GM12801 (cell line): ENCODE measurements around the gene VPS51.

Experiments used
- CTCF ChIP-seq: IDR thresholded peaks from one replicate; pipeline ENCODE4 v1.5.1; 2011; ENCODE audit warnings: control low read depth; ENCODE audit not compliant: insufficient read length; ENCODE audit errors: extremely low read depth

The VPS51 gene

GRCh38 chr11:65100674-65101350, 4.8 kb downstream of the VPS51 start:
- TF ChIP-seq CTCF = no peak

- no peak for TF ChIP-seq CTCF
These were observed 6.4 kb downstream of the VPS51 start for GRCh38 chr11:65102142-65103095.

GRCh38 chr11:65103476-65103875, 7.5 kb downstream of the VPS51 start:
- no peak for TF ChIP-seq CTCF

- no peak for TF ChIP-seq CTCF
These were observed 8.6 kb downstream of the VPS51 start for GRCh38 chr11:65104628-65105027.

- no peak for TF ChIP-seq CTCF
These were observed 11.1 kb downstream of the VPS51 start for GRCh38 chr11:65107078-65107477.

- TF ChIP-seq CTCF = no peak
These were observed 11.9 kb downstream of the VPS51 start for GRCh38 chr11:65107751-65108468.
